ENCODE results near the gene CCDC120. TPM values are rescaled to one million over a fixed set of nuclear protein-coding genes. Genes with fewer than 3 reads are reported as not detected.

CCDC120 gene, protein sequence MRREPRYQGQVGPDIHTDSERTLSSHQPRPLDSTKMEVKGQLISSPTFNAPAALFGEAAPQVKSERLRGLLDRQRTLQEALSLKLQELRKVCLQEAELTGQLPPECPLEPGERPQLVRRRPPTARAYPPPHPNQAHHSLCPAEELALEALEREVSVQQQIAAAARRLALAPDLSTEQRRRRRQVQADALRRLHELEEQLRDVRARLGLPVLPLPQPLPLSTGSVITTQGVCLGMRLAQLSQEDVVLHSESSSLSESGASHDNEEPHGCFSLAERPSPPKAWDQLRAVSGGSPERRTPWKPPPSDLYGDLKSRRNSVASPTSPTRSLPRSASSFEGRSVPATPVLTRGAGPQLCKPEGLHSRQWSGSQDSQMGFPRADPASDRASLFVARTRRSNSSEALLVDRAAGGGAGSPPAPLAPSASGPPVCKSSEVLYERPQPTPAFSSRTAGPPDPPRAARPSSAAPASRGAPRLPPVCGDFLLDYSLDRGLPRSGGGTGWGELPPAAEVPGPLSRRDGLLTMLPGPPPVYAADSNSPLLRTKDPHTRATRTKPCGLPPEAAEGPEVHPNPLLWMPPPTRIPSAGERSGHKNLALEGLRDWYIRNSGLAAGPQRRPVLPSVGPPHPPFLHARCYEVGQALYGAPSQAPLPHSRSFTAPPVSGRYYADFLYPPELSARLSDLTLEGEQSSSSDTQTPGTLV
- 1.4 and 4.0 TPM in 2 replicates for total RNA-seq

DNA sequence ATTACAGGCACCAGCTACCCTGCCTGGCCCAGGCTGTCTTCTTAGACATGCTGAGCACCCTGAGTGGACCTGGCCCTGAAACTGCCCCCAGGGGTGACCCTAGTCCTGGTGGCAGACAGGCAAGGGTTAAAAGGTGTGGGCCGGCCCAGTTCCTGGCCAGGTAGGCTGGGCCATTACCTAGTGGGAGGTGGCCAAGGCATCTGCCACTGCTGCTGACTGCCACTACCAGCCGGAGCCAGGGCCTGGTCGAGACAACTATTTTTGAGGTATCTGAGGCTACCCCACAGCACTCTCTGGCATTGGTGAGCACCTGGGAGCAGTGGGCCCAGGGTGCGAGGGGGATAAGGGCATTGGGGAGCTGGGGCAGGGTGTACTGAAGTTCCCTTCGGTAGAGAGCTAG, at the start of gene CCDC120:
Gene CCDC120, plus strand, starts transcription at position 206 of the 400 bp plus-strand sequence. CDS start 3,043 bp downstream, outside the sequence.

DNA sequence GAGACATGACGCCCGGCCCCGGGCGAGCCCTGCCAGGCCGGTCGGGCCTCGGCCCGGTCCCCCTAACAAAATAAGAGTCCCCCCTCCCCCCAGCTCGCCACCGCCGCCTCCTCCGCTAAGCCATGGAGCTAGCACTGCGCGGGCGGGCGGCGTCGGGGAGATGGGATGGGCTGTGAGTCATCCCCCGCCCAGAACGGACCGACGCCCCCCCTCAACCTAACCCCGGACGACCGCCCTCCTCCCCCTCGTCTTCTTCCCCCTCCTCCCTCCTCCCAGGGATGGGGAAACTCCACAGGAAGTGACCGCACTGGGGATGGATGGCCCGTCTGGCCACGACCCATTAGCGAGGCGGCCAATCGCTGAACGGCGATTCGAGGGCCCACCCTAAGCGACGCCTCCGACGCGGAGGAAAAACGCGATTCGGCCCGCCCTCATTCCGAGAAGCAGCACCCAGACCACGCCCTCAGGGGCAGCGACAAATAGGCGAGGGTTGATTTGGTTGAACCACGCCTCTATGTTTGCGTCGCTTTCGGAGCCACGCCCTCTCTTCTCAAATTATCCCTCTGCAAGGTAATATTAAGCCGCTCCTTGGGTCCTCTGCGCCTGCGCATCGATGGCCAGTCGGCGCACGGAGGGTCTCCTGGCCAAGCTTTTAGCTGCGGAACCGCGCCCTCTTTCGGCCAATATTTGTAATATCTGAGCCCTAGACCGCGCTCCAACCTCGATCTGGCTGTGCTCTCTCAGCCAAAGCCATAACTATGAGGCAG, 15.4 kb upstream of the CCDC120 start, which contains the start of gene TFE3:
Gene TFE3, minus strand, starts transcription at position 138 of the 767 bp plus-strand sequence. Its CDS starts 131 bp downstream, at position 7.

DNA sequence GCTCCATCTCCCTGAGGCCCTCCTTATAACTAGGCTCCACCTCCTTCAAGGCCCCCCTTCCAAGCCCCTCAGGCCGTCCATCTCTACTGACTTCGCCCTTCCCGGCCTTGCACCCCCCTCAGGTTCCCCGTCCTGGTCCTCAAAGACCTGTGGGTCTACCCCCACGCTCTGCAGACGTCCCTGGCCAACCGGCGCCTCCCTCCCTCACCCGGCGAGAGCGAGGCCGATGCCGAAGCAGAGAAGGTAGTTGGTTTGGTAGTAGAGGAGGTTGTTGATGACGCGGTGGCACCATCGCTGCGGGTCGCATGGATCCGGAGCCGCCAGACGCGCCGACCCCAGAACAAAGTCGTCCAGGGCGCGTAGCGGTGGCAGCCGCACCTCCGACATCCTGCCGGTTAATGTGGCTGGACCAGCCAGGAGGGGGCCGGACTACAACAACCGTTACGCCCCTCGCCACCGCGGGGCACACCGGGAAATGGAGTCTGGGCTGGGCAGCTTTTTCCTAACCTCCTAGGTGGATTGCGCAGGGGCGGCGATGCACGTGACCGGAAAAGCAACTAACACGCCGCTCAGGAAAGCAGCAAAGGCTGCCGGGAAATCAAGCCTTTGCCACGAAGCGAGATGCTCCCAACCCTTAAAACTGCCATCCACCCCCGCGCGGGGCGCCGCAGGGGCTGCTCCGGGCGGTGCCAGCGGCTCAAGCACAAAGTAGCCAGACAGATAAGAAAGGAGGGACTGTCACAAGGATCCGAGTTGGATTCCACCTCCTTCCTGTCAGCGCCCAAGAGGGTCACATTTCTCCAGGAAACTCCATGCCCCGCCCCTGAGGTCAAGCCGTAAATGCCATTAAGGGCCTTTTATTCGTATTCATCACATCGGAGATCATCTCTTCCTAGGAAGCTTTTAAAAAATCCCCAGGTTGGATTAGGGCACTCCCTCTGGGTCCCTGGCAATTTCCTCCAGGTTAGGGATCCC, 15.1 kb downstream of the CCDC120 start, which contains the start of gene PRAF2:
Gene PRAF2, minus strand, starts transcription at position 402 of the 975 bp plus-strand sequence. Its CDS starts 15 bp downstream, at position 387.

DNA sequence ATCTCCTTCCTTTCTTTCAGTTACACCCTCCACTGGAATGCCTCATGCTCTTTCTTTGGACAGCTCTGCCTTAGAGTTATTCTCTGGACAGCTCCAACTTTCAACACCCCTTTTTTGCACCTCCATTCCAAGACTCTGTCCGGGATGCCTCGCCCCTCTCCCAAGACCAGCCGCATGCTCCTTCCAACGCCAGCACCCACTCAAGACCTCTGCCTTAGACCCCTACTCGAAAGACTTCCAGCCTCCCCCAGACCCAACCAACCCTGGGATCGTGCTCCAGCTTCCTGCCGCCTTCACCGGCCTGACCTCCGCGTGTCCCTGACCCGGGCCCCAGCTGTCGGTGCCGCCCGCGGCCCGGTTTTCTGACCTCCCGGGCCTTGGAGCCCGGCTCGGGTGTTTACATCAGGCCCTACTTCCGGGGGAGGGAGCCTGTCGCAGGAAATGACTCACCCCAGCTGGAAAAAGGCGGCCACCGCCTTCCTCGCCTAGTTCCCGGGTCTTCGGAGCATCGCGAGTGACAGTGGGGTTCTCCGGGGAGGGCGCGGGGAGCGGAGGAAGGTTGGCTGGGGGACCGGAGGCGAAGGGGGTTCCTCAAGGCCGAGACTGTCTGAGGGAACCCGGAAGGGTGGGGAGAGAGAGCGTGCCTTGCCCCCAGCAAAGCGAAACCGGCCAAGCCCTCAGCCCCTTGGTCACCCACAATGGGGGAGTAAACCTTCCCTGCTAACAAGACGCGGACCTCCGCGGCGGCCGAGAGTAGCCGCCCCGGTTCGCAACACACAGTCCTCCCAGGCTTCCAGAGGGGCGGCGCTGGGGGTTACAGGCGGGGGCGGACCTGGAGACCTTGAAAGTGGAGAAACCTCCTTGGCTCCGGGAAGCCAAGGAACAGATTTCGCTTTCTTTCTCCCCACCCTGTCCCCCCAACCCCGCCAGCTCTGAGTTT, 21.0 kb downstream of the CCDC120 start, which contains the start of gene WDR45:
Gene WDR45, minus strand, starts transcription at position 399 of the 940 bp plus-strand sequence. CDS start 1,792 bp downstream, outside the sequence.

Other genes with a start within 250 kb of the CCDC120 start
- gene ERAS, start 232.5 kb upstream of the CCDC120 start, total RNA-seq: not detected in 2 replicates
- 0.65 and 3.2 TPM in 2 replicates for gene PCSK1N, start 223.4 kb upstream of the CCDC120 start, total RNA-seq
- gene TIMM17B, start 161.2 kb upstream of the CCDC120 start, total RNA-seq: 39.6 and 61.8 TPM in 2 replicates
- 50.2 and 53.3 TPM in 2 replicates for gene PQBP1, start 161.1 kb upstream of the CCDC120 start, total RNA-seq
- gene SLC35A2, start 147.4 kb upstream of the CCDC120 start, total RNA-seq: 27.7 and 39.3 TPM in 2 replicates
- 7.7 and 10.3 TPM in 2 replicates for gene PIM2, start 140.0 kb upstream of the CCDC120 start, total RNA-seq
- gene OTUD5, start 101.4 kb upstream of the CCDC120 start, total RNA-seq: 28.5 and 42.8 TPM in 2 replicates
- 1.8 and 2.4 TPM in 2 replicates for gene KCND1, start 87.2 kb upstream of the CCDC120 start, total RNA-seq
- 14.3 and 14.9 TPM in 2 replicates for gene GRIPAP1, start 56.7 kb upstream of the CCDC120 start, total RNA-seq
- gene TFE3, start 15.6 kb upstream of the CCDC120 start, total RNA-seq: 57.7 and 85.8 TPM in 2 replicates
- 27.6 and 31.5 TPM in 2 replicates for gene PRAF2, start 15.0 kb downstream of the CCDC120 start, total RNA-seq
- 58.1 and 64.8 TPM in 2 replicates for gene WDR45, start 20.9 kb downstream of the CCDC120 start, total RNA-seq
- gene GPKOW, start 64.7 kb downstream of the CCDC120 start, total RNA-seq: 23.1 and 25.0 TPM in 2 replicates
- 0.40 and 3.4 TPM in 2 replicates for gene MAGIX, start 103.8 kb downstream of the CCDC120 start, total RNA-seq
- 59.4 and 80.9 TPM in 2 replicates for gene PLP2, start 112.9 kb downstream of the CCDC120 start, total RNA-seq
- 9.4 and 20.1 TPM in 2 replicates for gene PRICKLE3, start 127.4 kb downstream of the CCDC120 start, total RNA-seq
- 0.13 TPM in 1 of 2 replicates, not detected in the other for gene SYP, start 141.2 kb downstream of the CCDC120 start, total RNA-seq
- gene CACNA1F, start 174.3 kb downstream of the CCDC120 start, total RNA-seq: not detected in 2 replicates
- gene CCDC22, start 176.5 kb downstream of the CCDC120 start, total RNA-seq: 13.0 and 17.3 TPM in 2 replicates
- gene FOXP3, start 205.7 kb downstream of the CCDC120 start, total RNA-seq: 0.39 TPM in 1 of 2 replicates, not detected in the other
- 1.9 and 2.5 TPM in 2 replicates for gene PPP1R3F, start 210.8 kb downstream of the CCDC120 start, total RNA-seq
- gene GAGE10, start 244.6 kb downstream of the CCDC120 start, total RNA-seq: not detected in 2 replicates

All from epithelial cell of alveolus of lung (primary cell).